ENCODE data around the gene RUNX2. TPM values are rescaled to one million over a fixed set of nuclear protein-coding genes. Genes with fewer than 3 reads are reported as not detected.
"Not testable (repeated sequence)": the region's sequence is repeated elsewhere in the genome, so short reads cannot be mapped to it uniquely, and the experiment has no call there.

The RUNX2 gene
- not detected in 2 replicates for polyA plus RNA-seq (2014; cell fraction: cytosol; rRNA removed)
- not detected in 2 replicates for polyA plus RNA-seq (2014; cell fraction: nucleus; rRNA removed)

DNA sequence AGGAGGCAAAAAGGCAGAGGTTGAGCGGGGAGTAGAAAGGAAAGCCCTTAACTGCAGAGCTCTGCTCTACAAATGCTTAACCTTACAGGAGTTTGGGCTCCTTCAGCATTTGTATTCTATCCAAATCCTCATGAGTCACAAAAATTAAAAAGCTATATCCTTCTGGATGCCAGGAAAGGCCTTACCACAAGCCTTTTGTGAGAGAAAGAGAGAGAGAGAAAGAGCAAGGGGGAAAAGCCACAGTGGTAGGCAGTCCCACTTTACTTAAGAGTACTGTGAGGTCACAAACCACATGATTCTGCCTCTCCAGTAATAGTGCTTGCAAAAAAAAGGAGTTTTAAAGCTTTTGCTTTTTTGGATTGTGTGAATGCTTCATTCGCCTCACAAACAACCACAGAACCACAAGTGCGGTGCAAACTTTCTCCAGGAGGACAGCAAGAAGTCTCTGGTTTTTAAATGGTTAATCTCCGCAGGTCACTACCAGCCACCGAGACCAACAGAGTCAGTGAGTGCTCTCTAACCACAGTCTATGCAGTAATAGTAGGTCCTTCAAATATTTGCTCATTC lies at the start of gene RUNX2:
Gene RUNX2 (plus strand): TSS at position 375 of the 567 bp plus-strand sequence. CDS start 397 bp downstream, outside the sequence.
- DNase-seq (ENCODE audit: low spot score), result no peak

DNA sequence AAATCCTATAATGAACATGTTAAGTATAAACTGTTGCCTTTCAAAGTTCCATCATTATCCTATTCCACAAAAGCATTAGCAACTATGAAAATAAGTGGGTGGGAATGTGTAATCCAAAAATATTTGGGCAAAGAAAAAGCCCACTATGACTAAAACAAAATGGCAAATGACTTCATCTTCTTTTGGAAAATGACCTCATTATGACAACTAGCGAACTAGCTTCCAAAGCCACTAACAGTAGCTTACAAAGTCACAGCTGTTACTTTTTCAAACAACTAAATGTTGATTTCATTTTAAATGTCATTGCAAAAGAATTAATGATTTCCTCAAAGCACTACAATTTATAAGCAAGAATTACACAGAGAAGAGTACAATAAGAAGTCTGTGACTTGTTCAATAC lies 49.8 kb upstream of the RUNX2 start:
- DNase-seq (ENCODE audit: low spot score), result no peak

DNA sequence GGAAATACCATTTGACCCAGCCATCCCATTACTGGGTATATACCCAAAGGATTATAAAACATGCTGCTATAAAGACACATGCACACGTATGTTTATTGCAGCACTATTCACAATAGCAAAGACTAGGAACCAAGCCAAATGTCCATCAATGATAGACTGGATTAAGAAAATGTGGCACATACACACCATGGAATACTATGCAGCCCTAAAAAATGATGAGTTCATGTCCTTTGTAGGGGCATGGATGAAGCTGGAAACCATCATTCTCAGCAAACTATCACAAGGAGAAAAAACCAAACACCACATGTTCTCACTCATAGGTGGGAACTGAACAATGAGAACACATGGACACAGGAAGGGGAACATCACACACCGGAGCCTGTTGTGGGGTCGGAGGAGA lies 41.4 kb upstream of the RUNX2 start:
- DNase-seq (ENCODE audit: low spot score), result not testable (repeated sequence)

DNA sequence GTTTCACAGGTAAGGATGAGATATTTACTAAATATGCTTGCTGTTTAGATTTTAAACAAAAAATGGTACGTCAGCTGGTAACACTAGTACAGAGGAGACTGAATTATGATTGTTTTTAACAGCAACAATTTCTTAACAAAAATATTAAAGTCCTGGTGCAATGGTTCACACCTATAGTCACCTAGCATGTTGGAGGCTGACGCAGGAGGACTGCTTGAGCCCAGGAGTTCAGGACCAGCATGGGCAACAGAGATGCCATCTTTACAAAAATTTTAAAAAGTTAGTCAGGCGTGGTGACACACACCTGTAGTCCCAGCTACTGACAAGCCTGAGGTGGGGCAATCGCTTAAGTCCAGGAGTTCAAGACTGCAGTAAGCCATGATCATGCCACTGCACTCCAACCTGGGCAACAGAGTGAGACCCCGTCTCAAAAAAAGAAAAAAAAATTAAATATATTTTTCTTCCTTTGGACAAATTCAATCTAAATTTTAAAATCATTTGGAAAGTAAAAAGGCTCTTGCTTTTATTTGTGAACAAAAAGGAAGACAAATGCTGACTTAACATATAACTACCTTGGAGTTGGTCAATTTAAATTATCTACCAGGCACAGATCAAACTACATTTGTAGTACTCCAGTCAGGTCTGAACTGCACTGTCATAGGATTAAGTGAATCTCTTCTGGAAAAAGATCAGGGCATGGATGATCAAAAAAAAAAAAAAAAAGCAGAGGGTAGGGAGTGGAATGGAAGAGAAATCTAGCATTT lies 38.2 kb upstream of the RUNX2 start:
- DNase-seq (ENCODE audit: low spot score), result no peak

DNA sequence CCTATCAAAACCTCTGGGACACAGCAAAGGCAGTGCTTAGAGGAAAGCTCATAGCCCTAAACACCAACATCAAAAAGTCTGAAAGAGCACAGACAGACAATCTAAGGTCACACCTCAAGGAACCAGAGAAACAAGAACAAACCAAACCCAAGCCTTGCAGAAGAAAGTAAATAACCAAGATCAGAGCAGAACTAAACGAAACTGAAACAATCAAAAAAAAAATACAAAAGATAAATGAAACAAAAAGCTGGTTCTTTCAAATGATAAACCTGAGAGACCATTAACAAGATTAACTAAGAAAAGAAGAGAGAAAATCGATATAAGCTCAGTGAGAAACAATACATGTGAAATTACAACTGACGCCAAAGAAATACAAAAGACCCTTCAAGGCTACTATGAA lies 34.8 kb upstream of the RUNX2 start:
- DNase-seq (ENCODE audit: low spot score), result no peak

DNA sequence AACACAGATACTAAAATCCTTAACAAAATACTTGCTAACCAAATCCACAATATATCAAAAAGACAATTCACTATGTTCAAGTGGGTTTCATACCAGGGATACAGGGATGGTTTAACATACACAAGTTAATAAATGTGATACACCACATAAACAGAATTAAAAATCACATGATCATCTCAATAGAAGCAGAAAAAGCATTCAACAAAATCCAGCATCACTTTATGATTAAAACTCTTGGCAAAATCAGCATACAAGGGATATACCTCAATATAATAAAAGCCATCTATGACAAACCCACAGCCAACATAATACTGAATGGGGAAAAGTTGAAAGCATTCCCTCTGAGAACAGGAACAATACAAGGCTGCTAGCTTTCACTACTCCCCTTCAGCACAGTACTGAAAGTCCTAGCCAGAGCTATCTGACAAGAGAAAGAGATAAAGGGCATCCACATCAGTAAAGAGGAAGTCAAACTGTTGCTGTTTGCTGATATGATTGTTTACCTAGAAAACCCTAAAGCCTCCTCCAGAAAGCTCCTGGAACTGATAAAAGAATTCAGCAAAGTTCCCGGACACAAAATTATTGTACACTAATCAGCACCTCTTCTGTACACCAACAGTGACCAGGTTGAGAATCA lies 33.9 kb upstream of the RUNX2 start:
- not testable (repeated sequence) for DNase-seq (ENCODE audit: low spot score)

DNA sequence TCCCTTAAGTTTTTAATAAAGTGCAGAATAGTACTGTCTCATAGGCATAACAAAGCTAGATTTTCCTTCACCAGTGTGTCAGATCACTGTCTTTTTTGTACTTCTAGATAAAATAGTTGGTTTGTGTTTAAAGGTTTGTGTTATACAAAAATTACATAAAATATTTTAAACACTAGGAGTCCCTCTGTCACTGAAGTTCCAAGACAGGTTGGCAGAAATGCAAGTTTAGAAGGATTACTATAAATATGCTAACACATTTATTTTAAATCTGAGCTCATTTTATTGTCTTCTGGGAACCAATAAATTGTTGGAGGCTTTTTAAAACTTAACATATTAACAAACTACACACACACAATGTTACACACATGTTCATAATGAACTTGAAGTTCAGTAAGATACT lies 30.8 kb upstream of the RUNX2 start:
- no peak for DNase-seq (ENCODE audit: low spot score)

DNA sequence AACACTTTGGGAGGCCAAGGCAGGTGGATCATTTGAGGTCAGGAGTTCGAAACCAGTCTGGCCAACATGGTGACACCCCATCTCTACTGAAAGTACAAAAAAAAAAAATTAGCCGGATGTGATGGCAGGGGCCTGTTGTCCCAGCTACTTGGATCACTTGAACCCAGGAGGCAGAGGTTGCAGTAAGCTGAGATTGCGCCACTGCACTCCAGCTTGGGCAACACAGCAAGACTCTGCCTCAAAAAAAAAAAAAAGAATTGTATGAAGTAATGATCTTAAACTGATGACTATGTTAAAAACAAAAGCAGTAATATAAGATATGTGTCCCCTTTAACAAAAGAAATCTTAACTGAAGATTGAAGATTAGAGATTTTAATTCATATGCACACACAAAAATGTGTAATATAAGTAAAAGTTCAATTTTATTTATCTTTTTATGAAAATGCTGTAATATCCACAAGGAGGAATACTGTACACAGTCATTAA lies 29.0 kb upstream of the RUNX2 start:
- DNase-seq (ENCODE audit: low spot score), result no peak

DNA sequence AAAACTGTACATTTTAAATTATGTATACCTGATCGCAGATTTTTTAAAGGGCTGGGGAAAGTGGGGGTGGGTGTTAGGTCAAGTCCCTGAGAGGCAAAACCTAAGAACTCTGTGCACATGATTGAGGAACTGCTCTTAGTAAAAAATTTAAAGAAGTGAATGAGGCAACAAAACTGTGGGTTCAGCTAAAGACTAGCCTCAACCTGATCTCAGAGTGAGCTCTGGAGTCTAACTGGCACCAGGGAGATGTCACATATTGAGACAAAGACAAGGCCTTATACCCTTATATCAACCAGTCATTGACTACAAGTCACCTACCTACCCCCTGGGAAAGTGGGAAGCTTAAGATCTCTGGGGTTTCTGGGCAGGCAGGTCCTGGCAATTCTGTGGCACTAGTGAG lies 27.4 kb upstream of the RUNX2 start:
- no peak for DNase-seq (ENCODE audit: low spot score)

DNA sequence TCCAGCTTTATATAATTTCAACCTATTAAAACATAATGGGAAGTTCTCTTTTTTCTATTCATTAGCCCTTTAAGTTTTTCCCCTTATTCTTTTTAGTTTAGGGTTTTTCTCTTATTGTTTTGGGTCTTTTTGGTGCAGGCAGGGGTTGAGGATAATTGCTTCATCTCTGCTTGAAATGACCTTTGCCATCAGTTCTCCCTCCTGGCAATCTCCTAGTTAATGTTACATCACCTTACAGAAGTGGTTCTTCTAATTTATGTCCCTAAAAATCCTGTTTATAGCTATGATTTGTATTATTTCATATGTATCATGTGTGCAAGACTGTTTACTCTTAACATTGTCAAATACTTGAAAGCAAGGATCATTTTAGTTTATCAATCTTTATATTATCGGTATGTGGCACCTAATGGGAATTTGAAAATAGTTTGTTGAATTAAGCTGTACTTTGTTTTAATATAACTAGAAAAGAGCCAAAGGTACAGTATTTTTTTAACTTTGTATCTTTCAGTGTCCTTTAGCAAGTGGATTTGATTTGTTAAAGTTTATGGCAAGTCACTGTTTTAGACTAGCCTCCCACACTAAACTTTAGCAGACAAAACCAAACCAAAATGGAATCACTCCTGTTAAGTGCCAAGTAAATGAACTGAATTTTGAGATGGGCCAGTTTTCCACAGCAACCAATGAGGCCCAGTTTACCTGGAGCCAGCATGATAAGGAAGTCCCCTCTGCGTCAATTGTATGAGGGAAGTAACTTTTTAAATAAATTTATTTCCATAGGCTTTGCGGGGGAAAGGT lies 26.6 kb upstream of the RUNX2 start:
- DNase-seq (ENCODE audit: low spot score), result no peak

DNA sequence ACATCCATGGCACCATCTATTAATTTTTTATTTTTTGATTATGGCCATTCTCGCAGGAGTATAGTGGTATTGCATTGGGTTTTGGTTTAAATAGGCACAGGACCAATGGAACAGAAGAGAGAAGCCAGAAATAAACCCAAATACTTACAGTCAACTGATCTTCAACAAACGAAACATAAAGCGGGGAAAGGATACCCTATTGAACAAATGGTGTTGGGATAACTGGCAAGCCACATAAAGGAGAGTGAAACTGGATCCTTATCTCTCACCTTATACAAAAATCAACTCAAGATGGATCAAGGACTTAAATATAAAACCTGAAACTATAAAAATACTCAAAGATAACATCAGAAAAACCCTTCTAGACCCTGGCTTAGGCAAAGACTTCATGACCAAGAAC lies 25.3 kb upstream of the RUNX2 start:
- no peak for DNase-seq (ENCODE audit: low spot score)

DNA sequence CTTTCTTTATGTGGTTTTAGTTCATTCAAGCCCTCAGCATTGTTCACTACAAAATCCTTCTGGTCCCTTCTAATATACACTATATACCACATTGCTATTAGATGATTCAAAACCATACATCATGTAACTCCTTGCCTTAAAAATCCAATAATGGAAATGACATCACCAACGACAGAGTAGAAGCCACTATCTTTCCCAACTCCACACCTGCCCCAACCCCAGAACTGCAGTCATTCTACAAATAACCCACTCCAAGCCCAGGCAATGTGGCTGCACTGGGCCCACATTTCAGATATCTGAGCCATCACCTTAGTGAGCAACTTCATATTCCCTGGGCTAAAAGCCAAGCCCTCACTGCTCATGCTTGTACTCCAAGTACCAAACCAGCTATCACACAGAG lies 22.6 kb upstream of the RUNX2 start:
- DNase-seq (ENCODE audit: low spot score), result no peak

DNA sequence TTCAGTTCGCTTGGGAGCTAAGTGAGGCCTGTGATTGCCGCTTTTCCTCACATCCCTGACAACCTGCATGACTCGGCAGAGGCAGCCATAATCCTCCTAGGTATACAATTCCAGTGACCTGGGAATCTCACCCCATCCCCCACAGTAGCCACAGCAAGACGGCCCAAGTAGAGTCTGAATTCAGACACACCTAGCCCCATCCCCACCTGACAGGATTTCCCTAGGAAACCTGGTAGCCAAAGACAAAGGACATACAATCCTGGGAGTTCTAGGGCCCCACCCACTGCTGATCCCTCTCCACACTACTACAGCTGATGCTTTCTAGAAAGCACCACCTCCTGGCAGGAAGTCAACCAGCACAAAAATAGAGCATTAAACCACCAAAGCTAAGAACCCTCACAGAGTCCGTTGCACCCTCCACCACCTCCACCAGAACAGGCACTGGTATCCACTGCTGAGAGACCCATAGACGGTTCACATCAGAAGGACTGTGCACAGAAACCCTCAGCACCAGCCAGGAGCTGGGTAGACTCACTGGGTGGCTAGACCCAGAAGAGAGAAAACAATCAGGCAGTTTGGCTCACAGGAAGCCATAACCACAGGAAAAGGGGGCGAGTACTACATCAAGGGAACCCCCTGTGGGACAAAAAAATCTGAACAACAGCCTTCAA lies 17.9 kb upstream of the RUNX2 start:
- DNase-seq (ENCODE audit: low spot score), result no peak

DNA sequence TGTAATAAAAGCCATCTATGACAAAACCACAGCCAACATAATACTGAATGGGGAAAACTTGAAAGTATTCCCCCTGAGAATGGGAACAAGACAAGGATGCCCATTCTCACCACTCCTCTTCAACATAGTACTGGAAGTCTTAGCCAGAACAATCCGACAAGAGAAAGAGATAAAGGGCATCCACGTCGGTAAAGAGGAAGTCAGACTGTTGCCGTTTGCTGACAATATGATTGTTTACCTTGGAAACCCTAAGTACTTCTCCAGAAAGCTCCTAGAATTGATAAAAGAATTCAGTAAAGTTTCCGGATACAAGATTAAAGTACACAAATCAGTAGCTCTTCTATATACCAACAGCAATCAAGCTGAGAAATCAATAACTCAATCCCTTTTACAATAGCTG lies 14.0 kb upstream of the RUNX2 start:
- no peak for DNase-seq (ENCODE audit: low spot score)

DNA sequence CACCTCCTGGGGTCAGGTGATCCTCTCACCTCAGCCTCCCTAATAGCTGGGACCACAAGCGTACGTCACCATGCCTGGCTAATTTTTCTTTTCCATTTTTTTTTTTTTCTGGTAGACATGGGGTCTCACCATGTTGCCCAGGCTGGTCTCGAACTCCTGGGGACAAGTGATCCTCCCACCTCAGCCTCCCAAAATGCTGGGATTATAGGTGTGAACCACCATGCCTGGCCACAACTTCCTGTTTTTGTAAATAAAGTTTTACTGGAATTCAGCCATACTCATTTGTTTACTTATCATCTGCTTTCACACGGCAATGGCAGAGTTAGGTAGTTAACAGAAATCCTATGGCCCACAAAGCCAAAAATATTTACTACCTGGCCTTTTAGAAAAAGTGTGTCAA lies 7.8 kb upstream of the RUNX2 start:
- no peak for DNase-seq (ENCODE audit: low spot score)

DNA sequence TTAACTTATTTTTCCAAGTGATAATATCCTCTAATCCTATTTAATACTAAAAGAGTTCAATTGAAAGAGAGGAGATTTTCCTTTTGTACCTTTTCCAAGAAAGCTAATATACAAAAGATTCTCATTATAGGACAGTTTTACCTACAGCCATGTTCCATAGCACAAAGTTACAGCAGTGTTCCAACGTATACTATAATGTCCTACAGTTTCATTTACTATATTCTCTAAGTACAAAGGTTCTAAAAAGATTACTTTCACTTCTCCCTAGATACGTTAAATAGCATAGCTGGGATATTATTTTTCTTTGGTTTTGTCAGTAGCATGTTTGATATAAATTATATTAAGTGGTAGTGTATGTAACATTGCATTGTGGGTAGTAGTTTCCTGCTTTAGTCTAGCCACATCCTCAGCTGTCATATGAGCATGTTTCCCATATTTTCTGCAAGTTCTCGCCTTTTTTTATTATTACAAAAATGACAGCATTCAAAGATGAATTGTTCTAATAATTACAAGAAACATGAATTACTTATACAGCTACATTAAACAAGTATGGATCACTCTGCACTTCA lies 4.4 kb upstream of the RUNX2 start:
- no peak for DNase-seq (ENCODE audit: low spot score)

DNA sequence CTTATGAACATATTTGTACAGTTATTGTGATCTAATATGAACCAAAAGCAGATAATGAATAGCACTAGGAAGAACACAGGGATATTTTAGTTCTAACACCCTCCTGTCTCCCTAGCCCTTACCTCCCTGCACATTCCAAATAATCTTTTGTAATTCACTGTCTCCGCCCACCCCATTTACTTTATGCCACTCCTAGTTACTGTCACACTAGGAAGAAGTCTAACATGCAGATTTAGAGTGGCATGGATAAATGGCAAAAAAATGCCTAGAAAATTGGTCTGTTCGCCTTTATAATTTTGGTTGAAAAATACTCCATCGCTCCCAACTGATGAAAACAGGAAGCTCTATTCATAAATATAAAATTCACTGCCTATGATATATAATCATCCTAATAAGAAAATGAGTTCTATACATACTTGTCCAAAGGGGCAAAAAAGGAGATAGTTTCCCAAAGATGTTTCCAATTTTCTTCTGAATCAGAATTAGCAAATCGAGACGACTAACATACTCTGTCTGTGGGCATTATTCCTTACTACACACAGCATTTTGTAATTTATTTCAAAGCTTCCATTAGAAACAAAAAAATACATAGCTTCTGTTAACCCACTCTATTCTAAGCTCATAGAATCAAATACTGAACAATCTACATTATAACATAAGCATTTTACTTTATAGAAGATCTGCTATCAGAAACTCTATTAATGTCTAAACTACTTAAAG lies 1.3 kb upstream of the RUNX2 start:
- DNase-seq (ENCODE audit: low spot score), result no peak

DNA sequence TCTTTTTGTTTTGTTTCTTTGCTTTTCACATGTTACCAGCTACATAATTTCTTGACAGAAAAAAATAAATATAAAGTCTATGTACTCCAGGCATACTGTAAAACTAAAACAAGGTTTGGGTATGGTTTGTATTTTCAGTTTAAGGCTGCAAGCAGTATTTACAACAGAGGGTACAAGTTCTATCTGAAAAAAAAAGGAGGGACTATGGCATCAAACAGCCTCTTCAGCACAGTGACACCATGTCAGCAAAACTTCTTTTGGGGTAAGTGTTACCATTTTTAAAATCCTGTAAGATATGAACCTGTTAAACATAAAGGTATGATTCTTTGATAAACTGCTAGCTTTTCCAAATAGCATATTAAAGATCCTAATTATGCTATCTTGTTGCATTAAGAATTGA lies 393 bp downstream of the RUNX2 start:
- no peak for DNase-seq (ENCODE audit: low spot score)

DNA sequence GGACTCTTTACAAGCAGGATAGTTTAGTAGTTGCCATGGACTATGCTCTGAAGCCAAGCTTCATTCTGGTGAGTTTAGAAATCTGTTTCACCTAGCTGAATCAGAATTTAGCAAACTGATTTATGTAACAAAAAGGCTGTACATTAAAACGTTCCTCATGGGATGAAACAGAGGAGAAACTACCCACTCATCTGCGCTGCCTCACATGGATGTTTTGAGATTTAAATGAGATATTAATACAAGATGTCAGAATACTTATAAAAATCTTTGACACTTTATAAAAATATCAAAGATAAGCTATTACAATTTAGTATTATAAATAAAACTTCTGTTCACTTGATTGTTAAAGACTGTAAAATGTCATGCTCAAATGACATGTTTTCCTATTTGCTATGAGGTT lies 16.8 kb downstream of the RUNX2 start:
- DNase-seq (ENCODE audit: low spot score), result no peak

DNA sequence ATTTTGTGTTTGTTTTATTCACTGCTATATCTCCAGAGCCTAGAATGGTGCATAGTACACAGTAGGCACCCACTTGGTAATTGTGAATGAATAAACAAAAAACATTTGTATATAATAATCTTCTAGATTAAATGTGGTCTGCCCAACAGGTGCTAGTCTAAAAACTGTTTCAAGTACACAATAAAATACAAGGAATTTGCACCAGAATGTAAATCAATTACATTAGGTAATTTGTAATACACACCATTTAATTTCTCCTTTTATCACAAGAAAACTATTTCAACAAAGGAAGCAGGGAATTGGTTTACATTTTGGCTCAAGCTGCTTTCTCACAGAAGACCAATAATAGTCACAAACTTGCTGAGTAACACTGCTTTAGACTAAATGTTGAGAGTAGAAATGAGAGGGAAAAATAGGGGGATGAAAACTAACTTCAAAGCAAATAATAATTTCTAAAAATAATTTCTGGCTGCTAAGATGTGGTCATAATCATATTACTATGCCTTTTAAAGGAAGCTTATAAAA lies 22.1 kb downstream of the RUNX2 start:
- no peak for DNase-seq (ENCODE audit: low spot score)
